Sigmoid colon (tissue), 7 donors: ENCODE data around the gene HMBS. TPM values are rescaled to one million over a fixed set of nuclear protein-coding genes. Genes with fewer than 3 reads are reported as not detected.

Source experiments
- DNase-seq: peaks from one replicate; pipeline ENCODE4 v3.0.0-alpha.2; 2019
- H3K27ac ChIP-seq, 4 donors: fragments of 200-600 bp; sonication (generic); one replicate each; pipeline ENCODE4 v1.5.1; 2016 to 2019; ENCODE audit warnings: mild to moderate bottlenecking in 1 of 4
- H3K27me3 ChIP-seq, 3 donors: fragments of 200-600 bp; sonication (generic); one replicate each; pipeline ENCODE4 v1.5.1; 2019; ENCODE audit warnings: mild to moderate bottlenecking in 1 of 3
- H3K36me3 ChIP-seq, 4 donors: fragments of 200-600 bp; sonication (generic); one replicate each; pipeline ENCODE4 v1.5.1; 2016 to 2019
- H3K4me1 ChIP-seq, 4 donors: fragments of 200-600 bp; sonication (generic); one replicate each; pipeline ENCODE4 v1.5.1; 2017 to 2019
- H3K4me3 ChIP-seq, 4 donors: fragments of 200-600 bp; sonication (generic); one replicate each; pipeline ENCODE4 v1.5.1; 2017 to 2019; ENCODE audit warnings: mild to moderate bottlenecking in 2 of 4, moderate library complexity in 1 of 4
- H3K9me3 ChIP-seq, 4 donors: fragments of 200-600 bp in 3 of 4; sonication (generic) in 3 of 4; one replicate each; pipeline versions ENCODE4 v1.5.1 to v1.6.1; 2013 to 2019
- EP300 ChIP-seq, 4 donors: sonication (generic); formaldehyde crosslinking; IDR thresholded peaks; one replicate each; pipeline ENCODE4 v1.6.1; 2017; ENCODE audit warnings: antibody characterized with exemption in 4 of 4
- POLR2A ChIP-seq, 2 donors: fragments of 450-650 bp; IDR thresholded peaks; one replicate each; pipeline ENCODE4 v1.6.1; 2016; ENCODE audit warnings: antibody characterized with exemption in 2 of 2, mild to moderate bottlenecking in 2 of 2, moderate library complexity in 2 of 2
- POLR2AphosphoS5 ChIP-seq, 4 donors: sonication (generic); formaldehyde crosslinking; IDR thresholded peaks; one replicate each; pipeline ENCODE4 v1.6.1; 2017; ENCODE audit warnings: antibody characterized with exemption in 4 of 4
- WGBS, 2 donors: extraction: QIAGEN DNeasy Blood & Tissue Kit; methylation state at CpG; one replicate each; pipeline ENCODE4 v1.1.7; 2013; 5-methylcytosine and 5-hydroxymethylcytosine counted together
- intact Hi-C: fragments of 100-400 bp; cut with DNase I; formaldehyde crosslinking; loops from one replicate; pipeline ENCODE4 v1.15.1; 2023
- polyA plus RNA-seq, 3 donors: library from polyadenylated mRNA; stranded (reverse); fragments of 200-250 nt; gene quantifications; one replicate each; pipeline ENCODE4 v1.2.3, GENCODE V29; 2013
- total RNA-seq, 4 donors: library from RNA; depleted of rRNA; stranded (reverse); fragments of >200 nt; gene quantifications; one replicate each; pipeline ENCODE4 v1.1.0, GENCODE V29; 2016
- TF ChIP-seq, protein P1 (sequence below), 4 experiments: fragments of 450-650 bp in 3 of 4; fragments of 200-600 bp in 1 of 4; IDR thresholded peaks; one replicate each; pipeline ENCODE4 v1.5.1; 2016 to 2019; ENCODE audit warnings: antibody characterized with exemption in 4 of 4, mild to moderate bottlenecking in 3 of 4, moderate library complexity in 2 of 4
- donor health status: healthy with polysubstance abuse.
- donor health status: Bipolar disorder and iron deficiency.
- donor health status: healthy.

The HMBS gene
- total and polyA plus RNA-seq, 7 donors, result 5.6 to 39.3 (median 15.2) TPM

DNA sequence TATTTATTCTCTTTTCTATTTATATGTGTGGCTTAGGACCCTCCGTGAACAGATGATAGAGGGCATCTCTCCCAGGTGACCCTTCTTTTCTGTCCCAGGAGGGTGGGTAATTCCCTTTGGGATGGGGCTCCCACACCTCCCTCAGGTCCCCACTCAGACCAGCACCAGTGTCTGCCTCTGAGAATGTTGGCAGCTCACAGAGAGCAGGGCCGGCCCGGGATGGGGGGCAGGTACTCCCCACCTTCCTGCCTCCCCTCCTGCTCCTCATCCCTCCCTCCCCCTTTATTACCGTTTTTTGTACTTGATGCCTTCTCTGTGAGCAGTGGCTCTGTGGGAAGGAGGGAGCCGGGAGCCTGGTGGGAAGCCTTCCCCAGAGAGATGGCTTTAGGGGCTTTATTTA, 31.9 kb downstream of the HMBS start:
- Histone ChIP-seq H3K36me3 (peaks cover 7 to 48% (median 21%) of the 10 kb centered on the region in 4 donors), H3K27me3 (no peaks in the 10 kb centered on the region), H3K4me1 (peaks cover 0 to 8% (median 6%) of the 10 kb centered on the region in 4 donors), H3K9me3 (no peaks in the 10 kb centered on the region), H3K4me3 (no peak overlapping the region), H3K27ac (peak overlapping the region in 1 of 4 donors; percentile 21)
- TF ChIP-seq POLR2AphosphoS5 (IDR thresholded peaks at IDR 0.05) (no peak), POLR2A (IDR thresholded peaks at IDR 0.05) (no peak), EP300 (IDR thresholded peaks at IDR 0.05) (no peak)
- TF ChIP-seq, protein P1, sequence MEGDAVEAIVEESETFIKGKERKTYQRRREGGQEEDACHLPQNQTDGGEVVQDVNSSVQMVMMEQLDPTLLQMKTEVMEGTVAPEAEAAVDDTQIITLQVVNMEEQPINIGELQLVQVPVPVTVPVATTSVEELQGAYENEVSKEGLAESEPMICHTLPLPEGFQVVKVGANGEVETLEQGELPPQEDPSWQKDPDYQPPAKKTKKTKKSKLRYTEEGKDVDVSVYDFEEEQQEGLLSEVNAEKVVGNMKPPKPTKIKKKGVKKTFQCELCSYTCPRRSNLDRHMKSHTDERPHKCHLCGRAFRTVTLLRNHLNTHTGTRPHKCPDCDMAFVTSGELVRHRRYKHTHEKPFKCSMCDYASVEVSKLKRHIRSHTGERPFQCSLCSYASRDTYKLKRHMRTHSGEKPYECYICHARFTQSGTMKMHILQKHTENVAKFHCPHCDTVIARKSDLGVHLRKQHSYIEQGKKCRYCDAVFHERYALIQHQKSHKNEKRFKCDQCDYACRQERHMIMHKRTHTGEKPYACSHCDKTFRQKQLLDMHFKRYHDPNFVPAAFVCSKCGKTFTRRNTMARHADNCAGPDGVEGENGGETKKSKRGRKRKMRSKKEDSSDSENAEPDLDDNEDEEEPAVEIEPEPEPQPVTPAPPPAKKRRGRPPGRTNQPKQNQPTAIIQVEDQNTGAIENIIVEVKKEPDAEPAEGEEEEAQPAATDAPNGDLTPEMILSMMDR (IDR thresholded peaks at IDR 0.05), result no peak
- DNase-seq, result no peak
- intact Hi-C loops, result no loop called here
- 88 to 92% methylated on average over 5 of the region's 5 CpGs for WGBS, 2 donors

DNA sequence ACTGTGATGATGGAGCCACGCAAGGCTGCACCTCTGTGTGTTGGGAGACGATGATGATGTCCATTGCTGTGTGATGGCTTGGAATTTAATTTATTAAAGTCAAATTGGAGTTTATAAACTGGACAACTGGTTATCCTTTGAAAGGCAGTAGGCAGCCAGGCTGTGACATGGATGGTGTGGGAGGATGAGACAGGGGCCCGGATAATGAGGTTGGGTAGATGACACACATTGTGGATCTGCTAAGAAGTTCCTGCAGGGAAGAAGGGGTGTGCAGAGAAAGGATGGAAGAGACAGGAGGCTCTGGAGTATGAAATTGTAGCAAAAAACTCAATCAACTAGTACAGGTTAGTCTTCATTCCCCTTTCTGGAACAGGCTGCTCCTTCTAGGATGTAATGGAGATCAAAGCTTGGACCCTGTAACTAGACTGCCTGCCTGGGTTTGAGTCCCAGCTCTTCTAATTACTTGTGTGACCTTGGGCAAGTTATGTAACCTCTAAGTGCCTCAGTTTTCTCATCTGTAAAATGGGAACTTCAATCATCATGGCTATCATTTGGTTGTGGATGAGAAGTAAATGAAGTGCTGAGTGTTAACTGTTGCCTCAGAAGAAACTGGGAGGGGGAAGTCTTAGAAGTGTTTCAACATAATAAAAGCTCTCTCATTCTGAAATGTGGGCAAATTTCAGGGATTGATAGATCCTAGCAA, 32.5 kb downstream of the HMBS start:
- Histone ChIP-seq H3K9me3 (no peaks in the 10 kb centered on the region), H3K27me3 (no peaks in the 10 kb centered on the region), H3K36me3 (peaks cover 7 to 43% (median 16%) of the 10 kb centered on the region in 4 donors), H3K4me3 (no peak overlapping the region), H3K27ac (no peak overlapping the region), H3K4me1 (peaks cover 0 to 13% (median 9%) of the 10 kb centered on the region in 4 donors)
- intact Hi-C loops, result no loop called here
- no peak for TF ChIP-seq POLR2A (IDR thresholded peaks at IDR 0.05)
- TF ChIP-seq, protein P1 (IDR thresholded peaks at IDR 0.05), result no peak
- TF ChIP-seq EP300 (IDR thresholded peaks at IDR 0.05), result no peak
- no peak for TF ChIP-seq POLR2AphosphoS5 (IDR thresholded peaks at IDR 0.05)
- no peak for DNase-seq
- 96 to 97% methylated on average over 3 of the region's 3 CpGs for WGBS, 2 donors

DNA sequence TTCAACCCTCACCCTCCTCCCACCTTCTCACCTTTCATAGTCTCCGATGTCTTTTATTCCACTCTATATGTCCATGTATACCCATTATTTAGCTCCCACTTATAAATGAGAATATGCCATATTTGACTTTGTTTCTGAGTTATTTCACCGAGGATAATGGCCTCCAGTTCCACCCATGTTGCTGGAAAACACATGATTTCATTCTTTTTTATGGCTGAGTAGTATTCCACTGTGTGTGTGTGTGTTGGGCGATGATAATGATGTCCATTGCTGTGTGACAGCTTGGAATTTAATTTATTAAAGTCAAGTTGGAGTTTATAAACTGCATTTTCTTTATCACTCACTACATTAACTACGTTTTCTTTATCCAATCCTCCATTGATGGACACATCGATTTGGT, 33.5 kb downstream of the HMBS start:
- H3K36me3 ChIP-seq, result peaks cover 7 to 32% (median 11%) of the 10 kb centered on the region in 4 donors
- TF ChIP-seq EP300 (IDR thresholded peaks at IDR 0.05) (no peak), POLR2AphosphoS5 (IDR thresholded peaks at IDR 0.05) (no peak), POLR2A (IDR thresholded peaks at IDR 0.05) (no peak)
- TF ChIP-seq, protein P1 (IDR thresholded peaks at IDR 0.05), result no peak
- DNase-seq, result no peak
- WGBS, 2 donors, result 96% methylated on average over 5 of the region's 5 CpGs
- H3K4me3 ChIP-seq, result no peak overlapping the region
- peaks cover 0 to 19% (median 17%) of the 10 kb centered on the region in 4 donors for H3K4me1 ChIP-seq
- H3K27ac ChIP-seq, result no peak overlapping the region
- no peaks in the 10 kb centered on the region for H3K9me3 ChIP-seq
- intact Hi-C loops, result no loop called here
- H3K27me3 ChIP-seq, result no peaks in the 10 kb centered on the region

DNA sequence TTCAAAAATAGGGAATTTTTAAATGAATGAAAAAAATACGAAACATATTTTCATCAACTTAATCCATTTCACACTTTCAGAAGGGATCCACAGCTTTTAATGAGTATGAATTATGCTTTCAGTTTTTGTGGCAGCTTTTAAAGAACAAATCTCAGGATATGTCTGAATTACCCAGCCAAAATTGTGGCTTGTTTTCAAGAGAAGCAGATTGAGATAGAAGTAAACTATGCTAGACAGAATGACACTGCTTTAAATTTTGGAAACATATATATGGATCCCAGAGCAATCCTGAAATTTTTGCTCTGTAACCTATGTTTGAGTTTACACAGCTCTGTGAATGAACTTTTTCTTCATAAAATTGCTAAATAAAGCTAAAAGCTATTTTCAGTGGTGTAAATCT, 34.3 kb downstream of the HMBS start:
- H3K36me3 ChIP-seq, result peaks cover 3 to 28% (median 11%) of the 10 kb centered on the region in 4 donors
- no peaks in the 10 kb centered on the region for H3K27me3 ChIP-seq
- DNase-seq, result no peak
- no peak overlapping the region for H3K4me3 ChIP-seq
- no peak overlapping the region for H3K27ac ChIP-seq
- no peak for TF ChIP-seq POLR2AphosphoS5 (IDR thresholded peaks at IDR 0.05)
- TF ChIP-seq, protein P1 (IDR thresholded peaks at IDR 0.05), result no peak
- TF ChIP-seq EP300 (IDR thresholded peaks at IDR 0.05), result no peak
- no peak for TF ChIP-seq POLR2A (IDR thresholded peaks at IDR 0.05)
- peaks cover 0 to 19% (median 17%) of the 10 kb centered on the region in 4 donors for H3K4me1 ChIP-seq
- intact Hi-C loops, result no loop called here
- H3K9me3 ChIP-seq, result no peaks in the 10 kb centered on the region
- WGBS, 2 donors, result 98 to 99% methylated on average over 1 of the region's 1 CpG
